Liver (tissue), 3 donors: ENCODE data around the gene NPAS2.
A peak's percentile ranks its signal among the peaks of the same experiment; 100 is the strongest.

Source experiments
- GABPA ChIP-seq, 2 donors: IDR thresholded peaks in 1 of 2; conservative IDR thresholded peaks in 1 of 2; 2 replicates each; pipeline ENCODE4 v1.6.1; 2016; ENCODE audit warnings: antibody characterized with exemption in 2 of 2, mild to moderate bottlenecking in 1 of 2, moderate library complexity in 1 of 2
- JUND ChIP-seq, 2 donors: IDR thresholded peaks; 2 replicates each; pipeline ENCODE4 v1.6.1; 2016; ENCODE audit warnings: antibody characterized with exemption in 2 of 2
- NR2F2 ChIP-seq: IDR thresholded peaks from 2 replicates; pipeline ENCODE4 v1.6.1; 2016; ENCODE audit warnings: antibody characterized with exemption
- RAD21 ChIP-seq, 2 donors: IDR thresholded peaks; 2 replicates each; pipeline ENCODE4 v1.6.1; 2016; ENCODE audit warnings: antibody characterized with exemption in 2 of 2, mild to moderate bottlenecking in 2 of 2
- TAF1 ChIP-seq: conservative IDR thresholded peaks from 2 replicates; pipeline ENCODE4 v1.6.1; 2016; ENCODE audit warnings: antibody characterized with exemption, mild to moderate bottlenecking
- YY1 ChIP-seq: IDR thresholded peaks from 2 replicates; pipeline ENCODE4 v1.6.1; 2016; ENCODE audit warnings: antibody characterized with exemption, mild to moderate bottlenecking
- TF ChIP-seq, protein P1 (sequence below): fragments of 150-350 bp; IDR thresholded peaks from 2 replicates; pipeline ENCODE4 v1.5.1; 2017; ENCODE audit warnings: improper control_type of control experiment, low read depth, low read length; ENCODE audit not compliant: missing input control
- donor health status: healthy.
- donor health status: healthy.

DNA sequence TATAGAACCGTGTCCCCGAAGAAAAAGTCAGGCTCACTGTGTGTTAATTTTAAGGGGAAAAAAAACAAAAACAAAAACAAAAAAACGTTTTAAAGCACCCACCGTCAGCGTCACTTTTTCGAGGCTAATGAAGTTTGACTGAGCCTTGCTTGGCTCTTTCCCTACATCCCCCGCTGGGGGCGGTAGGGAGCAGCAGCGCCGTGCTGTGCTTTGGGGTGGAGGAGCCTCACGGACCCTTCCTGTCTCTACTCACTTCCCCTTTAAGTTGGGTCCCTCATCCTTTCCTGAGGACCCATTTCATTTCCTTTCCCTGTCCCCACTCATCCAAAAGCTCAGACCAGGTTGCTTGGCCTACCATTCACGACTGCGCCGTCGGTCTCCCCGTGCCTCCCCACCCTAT is 99.4 kb downstream of the NPAS2 start:
- TF ChIP-seq, protein P1, sequence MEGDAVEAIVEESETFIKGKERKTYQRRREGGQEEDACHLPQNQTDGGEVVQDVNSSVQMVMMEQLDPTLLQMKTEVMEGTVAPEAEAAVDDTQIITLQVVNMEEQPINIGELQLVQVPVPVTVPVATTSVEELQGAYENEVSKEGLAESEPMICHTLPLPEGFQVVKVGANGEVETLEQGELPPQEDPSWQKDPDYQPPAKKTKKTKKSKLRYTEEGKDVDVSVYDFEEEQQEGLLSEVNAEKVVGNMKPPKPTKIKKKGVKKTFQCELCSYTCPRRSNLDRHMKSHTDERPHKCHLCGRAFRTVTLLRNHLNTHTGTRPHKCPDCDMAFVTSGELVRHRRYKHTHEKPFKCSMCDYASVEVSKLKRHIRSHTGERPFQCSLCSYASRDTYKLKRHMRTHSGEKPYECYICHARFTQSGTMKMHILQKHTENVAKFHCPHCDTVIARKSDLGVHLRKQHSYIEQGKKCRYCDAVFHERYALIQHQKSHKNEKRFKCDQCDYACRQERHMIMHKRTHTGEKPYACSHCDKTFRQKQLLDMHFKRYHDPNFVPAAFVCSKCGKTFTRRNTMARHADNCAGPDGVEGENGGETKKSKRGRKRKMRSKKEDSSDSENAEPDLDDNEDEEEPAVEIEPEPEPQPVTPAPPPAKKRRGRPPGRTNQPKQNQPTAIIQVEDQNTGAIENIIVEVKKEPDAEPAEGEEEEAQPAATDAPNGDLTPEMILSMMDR, result no peak
- TF ChIP-seq JUND (IDR thresholded peaks at IDR 0.05) (no peak), TAF1 (no peak), RAD21 (IDR thresholded peaks at IDR 0.05) (peak in 1 of 2 donors; percentile 53), YY1 (no peak), GABPA (IDR thresholded peaks at IDR 0.05 in 1 of 2, conservative IDR thresholded peaks at IDR 0.05 in 1 of 2) (no peak), NR2F2 (no peak)
